Ovary (tissue), 3 donors: ENCODE data around the gene PAPLN.

Experiments
- CTCF ChIP-seq, 3 donors: fragments of 450-650 bp in 2 of 3; fragments of 200-600 bp in 1 of 3; IDR thresholded peaks; one replicate each; pipeline versions ENCODE4 v1.5.1 to v1.8.0; 2016 to 2022; ENCODE audit warnings: antibody characterized with exemption in 3 of 3, mild to moderate bottlenecking in 1 of 3
- POLR2A ChIP-seq: fragments of 450-650 bp; IDR thresholded peaks from one replicate; pipeline ENCODE4 v1.6.1; 2017; ENCODE audit warnings: antibody characterized with exemption, mild to moderate bottlenecking, moderate library complexity
- donor health status: DM: no; HTN: no; CAD: no.

DNA sequence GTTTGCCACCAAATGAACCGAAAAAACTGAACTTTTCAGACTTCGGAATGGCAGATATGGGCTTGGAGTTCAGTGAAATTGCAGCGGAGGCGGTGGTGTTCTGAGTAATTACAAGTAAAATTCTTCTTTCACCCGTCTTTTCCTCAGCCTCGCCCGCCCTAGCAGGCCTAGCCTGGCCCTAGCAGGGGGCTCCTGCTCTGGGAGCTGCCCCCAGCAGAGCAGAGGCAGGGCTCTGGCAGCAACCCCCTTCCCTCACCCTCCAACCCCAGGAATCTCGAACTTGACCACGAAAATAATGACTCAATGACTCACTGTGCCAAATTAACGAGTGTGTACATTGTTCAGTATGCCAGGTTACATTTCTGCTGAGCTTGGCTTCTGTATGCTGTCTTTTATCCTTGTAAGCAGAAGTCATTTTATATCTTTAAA is 1.1 kb downstream of the PAPLN start:
- no peak for TF ChIP-seq CTCF (IDR thresholded peaks at IDR 0.05)
- TF ChIP-seq POLR2A, result no peak
